OCI-LY1 (cell line): ENCODE results near the gene LCORL.

Source experiments
- CTCF ChIP-seq: fragments of 200-600 bp; sonication (generic), shearing (Covaris generic); IDR thresholded peaks from 2 replicates; pipeline ENCODE4 v1.5.1; 2017; ENCODE audit warnings: mild to moderate bottlenecking, antibody characterized with exemption, low read length, moderate library complexity, mixed read lengths
- EZH2 ChIP-seq: fragments of 200-600 bp; sonication (generic), shearing (Covaris generic); IDR thresholded peaks from 2 replicates; pipeline ENCODE4 v1.8.0; 2017; ENCODE audit warnings: borderline replicate concordance, mixed run types, mild to moderate bottlenecking, antibody characterized with exemption, low read length, moderate library complexity, mixed read lengths

GRCh38 chr4:18012807-18013462 lies 8.6 kb downstream of the LCORL start:
- no peak for TF ChIP-seq CTCF
- no peak for TF ChIP-seq EZH2
